B cell (primary cell): Measurements from ENCODE around the gene GORASP1. TPM values are rescaled to one million over a fixed set of nuclear protein-coding genes. Genes with fewer than 3 reads are reported as not detected.

ENCODE experiments used
- ATAC-seq: fragments of 200-7000 bp; cut with Tn5 transposase; one replicate; pipeline ENCODE4 v1.10.0; 2021; ENCODE audit warnings: low read depth, mild to moderate bottlenecking, moderate number of reproducible peaks, moderate library complexity
- CTCF ChIA-PET: fragments of 350-600 bp; sonication (Branson Sonifier 250); formaldehyde crosslinking; loops from one replicate; lab custom pipeline; 2021; ENCODE audit warnings: antibody characterized with exemption, inconsistent platforms; lab: Charles Lee
- POLR2A ChIA-PET: fragments of 350-600 bp; sonication (Branson Sonifier 250); formaldehyde crosslinking; loops from one replicate; lab custom pipeline; 2021; ENCODE audit warnings: antibody characterized with exemption; lab: Charles Lee
- DNase-seq: peaks from one replicate; pipeline ENCODE4 v3.0.0; 2013
- H2AFZ ChIP-seq: 2 replicates; pipeline ENCODE4 v1.6.1; 2012; ENCODE audit warnings: mild to moderate bottlenecking, low read depth, low read length; ENCODE audit not compliant: insufficient read depth, poor library complexity, severe bottlenecking
- H3K27ac ChIP-seq, 2 donors: 1 replicate in 1 of 2; 2 replicates in 1 of 2; pipeline ENCODE4 v1.5.1; 2012 to 2013; ENCODE audit warnings: low read length in 2 of 2, mild to moderate bottlenecking in 2 of 2, moderate library complexity in 1 of 2
- H3K27me3 ChIP-seq, 4 experiments: fragments of 200-600 bp in 1 of 4; sonication (generic) in 1 of 4; replicated peaks in 1 of 4; 1 replicate in 2 of 4; 2 replicates in 2 of 4; pipeline versions ENCODE4 v1.6.1 to v1.7.0; 2013 to 2016; ENCODE audit warnings: low read length in 3 of 4, mild to moderate bottlenecking in 2 of 4, mixed read lengths in 1 of 4, moderate library complexity in 1 of 4; ENCODE audit not compliant: insufficient read depth in 4 of 4, control insufficient read depth in 3 of 4; ENCODE audit errors: control extremely low read depth in 1 of 4
- H3K36me3 ChIP-seq, 2 experiments: replicated peaks in 1 of 2; 1 replicate in 1 of 2; 2 replicates in 1 of 2; pipeline versions ENCODE4 v1.6.1 to v1.7.1; 2013; ENCODE audit warnings: low read length in 1 of 2; ENCODE audit not compliant: insufficient read depth in 2 of 2, control insufficient read depth in 1 of 2; ENCODE audit errors: control extremely low read depth in 1 of 2, extremely low read depth in 1 of 2
- H3K4me1 ChIP-seq, 2 donors: fragments of 200-600 bp in 1 of 2; sonication (generic) in 1 of 2; 1 replicate in 1 of 2; 2 replicates in 1 of 2; pipeline versions ENCODE4 v1.5.1 to v1.6.1; 2013 to 2017; ENCODE audit warnings: low read length in 2 of 2; ENCODE audit not compliant: control insufficient read depth in 2 of 2, insufficient read depth in 2 of 2
- H3K4me2 ChIP-seq: replicated peaks from 2 replicates; pipeline ENCODE3; 2012; ENCODE audit warnings: mild to moderate bottlenecking, low read depth, low read length; ENCODE audit not compliant: poor library complexity, severe bottlenecking
- H3K4me3 ChIP-seq, 5 experiments: fragments of 200-600 bp in 1 of 5; sonication (generic) in 1 of 5; 1 replicate in 3 of 5; 2 replicates in 2 of 5; pipeline versions ENCODE4 v1.5.1 to v1.7.0; 2011 to 2016; ENCODE audit warnings: low read length in 4 of 5, mild to moderate bottlenecking in 4 of 5, low read depth in 2 of 5, control low read depth in 1 of 5, moderate library complexity in 1 of 5; ENCODE audit not compliant: insufficient read depth in 1 of 5; ENCODE audit errors: control extremely low read depth in 1 of 5, extremely low read depth in 1 of 5
- H3K79me2 ChIP-seq: fragments of 200-600 bp; sonication (generic); one replicate; pipeline ENCODE4 v1.6.0; 2016; ENCODE audit warnings: low read length; ENCODE audit not compliant: control insufficient read depth, insufficient read depth
- H3K9ac ChIP-seq: fragments of 200-600 bp; sonication (generic); 2 replicates; pipeline ENCODE4 v1.6.1; 2017; ENCODE audit warnings: mild to moderate bottlenecking, low read length, moderate library complexity
- H3K9me3 ChIP-seq, 3 donors: one replicate each; pipeline versions ENCODE4 v1.6.1 to v1.7.1; 2013; ENCODE audit warnings: low read length in 2 of 3; ENCODE audit not compliant: control insufficient read depth in 2 of 3, insufficient read depth in 1 of 3; ENCODE audit errors: control extremely low read depth in 1 of 3
- H4K20me1 ChIP-seq: 2 replicates; pipeline ENCODE4 v1.6.0; 2012; ENCODE audit warnings: mild to moderate bottlenecking, low read length; ENCODE audit not compliant: insufficient read depth, control insufficient read depth, poor library complexity, severe bottlenecking
- H3K27ac Mint-ChIP-seq: one replicate; pipeline ENCODE4 v1.8.0; 2021; ENCODE audit warnings: mixed read lengths
- H3K27me3 Mint-ChIP-seq: one replicate; pipeline ENCODE4 v1.8.0; 2021; ENCODE audit warnings: mixed read lengths
- H3K4me1 Mint-ChIP-seq: one replicate; pipeline ENCODE4 v1.8.0; 2021; ENCODE audit warnings: mixed read lengths
- H3K4me3 Mint-ChIP-seq: one replicate; pipeline ENCODE4 v1.8.0; 2021; ENCODE audit warnings: mixed read lengths
- H3K9me3 Mint-ChIP-seq: one replicate; pipeline ENCODE4 v1.8.0; 2022; ENCODE audit warnings: mixed read lengths; ENCODE audit not compliant: insufficient read depth
- EZH2 ChIP-seq: IDR thresholded peaks from 2 replicates; pipeline ENCODE4 v1.6.1; 2012; ENCODE audit warnings: borderline replicate concordance, low read depth, mild to moderate bottlenecking, moderate library complexity, low read length; ENCODE audit not compliant: insufficient read depth, poor library complexity, severe bottlenecking
- WGBS: methylation state at CpG from one replicate; pipeline ENCODE4 v1.1.5; 2013; ENCODE audit warnings: missing lambda C conversion rate; ENCODE audit not compliant: insufficient coverage; 5-methylcytosine and 5-hydroxymethylcytosine counted together
- intact Hi-C: fragments of 100-400 bp; cut with micrococcal nuclease; formaldehyde crosslinking; loops from one replicate; pipeline ENCODE4 v1.10.0; 2022
- polyA plus RNA-seq: library from polyadenylated mRNA; depleted of rRNA; stranded (reverse); fragments of >200 nt; gene quantifications from 2 replicates; pipeline ENCODE4 v1.2.3, GENCODE V29; 2012
- total RNA-seq, 2 donors: library from RNA; stranded (reverse); fragments of 120-200 nt in 1 of 2; gene quantifications; 1 replicate in 1 of 2; 2 replicates in 1 of 2; pipeline versions ENCODE4 v1.2.3 to v1.2.4, GENCODE V29; 2013 to 2022
- TF ChIP-seq, protein P1 (sequence below): fragments of 200-600 bp; IDR thresholded peaks from one replicate; pipeline ENCODE4 v1.8.0; 2022; ENCODE audit warnings: antibody characterized with exemption, mild to moderate bottlenecking

The GORASP1 gene
- total and polyA plus RNA-seq, 2 donors (not counting 1 experiment from before 2014, with no cell fraction given), result 81.7 to 84.0 TPM

DNA sequence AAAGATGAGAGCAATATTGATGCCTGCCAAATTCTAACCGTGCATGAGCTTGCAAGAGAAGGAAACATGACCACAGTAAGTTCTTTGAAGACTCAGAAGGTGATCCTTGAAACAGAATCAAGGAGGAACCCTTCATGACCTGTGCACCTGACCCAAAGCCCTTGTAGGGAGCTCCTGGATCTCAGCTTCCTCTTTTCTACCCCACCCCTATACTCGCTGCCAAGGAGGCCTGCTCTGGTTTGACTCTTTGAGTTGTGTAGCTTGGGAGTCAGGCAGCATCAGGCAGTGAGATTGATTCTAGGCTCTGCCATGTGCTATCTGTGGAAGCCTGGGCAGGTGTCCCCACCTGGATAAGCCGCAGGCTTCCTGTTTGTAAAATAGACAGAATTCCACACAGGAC is 10.7 kb upstream of the GORASP1 start:
- no peaks in the 10 kb centered on the region for H3K9me3 ChIP-seq
- H3K4me1 ChIP-seq, result peaks cover 30 to 38% of the 10 kb centered on the region in 2 donors
- no peak overlapping the region for H2AFZ ChIP-seq
- no peak overlapping the region for H3K27ac ChIP-seq
- no peaks in the 10 kb centered on the region for H3K27me3 Mint-ChIP-seq
- ATAC-seq, result no peak
- H3K4me1 Mint-ChIP-seq, result peaks cover 37% of the 10 kb centered on the region
- no peak overlapping the region for H3K27ac Mint-ChIP-seq
- ChIA-PET POLR2A (interaction anchor here (1.8 kb wide), 1 partner anchor 11 kb away, joined by 8 read pairs; the partner anchor contains the start of genes GORASP1 and TTC21A), CTCF (interaction anchor here (0.9 to 2.2 kb wide), 4 partner anchors 9 to 172 kb away, joined by 3 to 9 read pairs (median 4); no protein-coding TSS in a partner anchor)
- intact Hi-C loops, result no loop called here
- no peaks in the 10 kb centered on the region for H3K27me3 ChIP-seq
- no peak overlapping the region for H3K4me3 ChIP-seq
- no peaks in the 10 kb centered on the region for H4K20me1 ChIP-seq
- H3K9me3 Mint-ChIP-seq, result no peaks in the 10 kb centered on the region
- DNase-seq, result peak; percentile 21
- no peak overlapping the region for H3K4me2 ChIP-seq
- H3K36me3 ChIP-seq, result peaks cover 0 to 41% of the 10 kb centered on the region in 2 experiments
- WGBS, result 94% methylated on average over 2 of the region's 3 CpGs
- no peak overlapping the region for H3K9ac ChIP-seq
- TF ChIP-seq EZH2, result no peak
- TF ChIP-seq, protein P1, sequence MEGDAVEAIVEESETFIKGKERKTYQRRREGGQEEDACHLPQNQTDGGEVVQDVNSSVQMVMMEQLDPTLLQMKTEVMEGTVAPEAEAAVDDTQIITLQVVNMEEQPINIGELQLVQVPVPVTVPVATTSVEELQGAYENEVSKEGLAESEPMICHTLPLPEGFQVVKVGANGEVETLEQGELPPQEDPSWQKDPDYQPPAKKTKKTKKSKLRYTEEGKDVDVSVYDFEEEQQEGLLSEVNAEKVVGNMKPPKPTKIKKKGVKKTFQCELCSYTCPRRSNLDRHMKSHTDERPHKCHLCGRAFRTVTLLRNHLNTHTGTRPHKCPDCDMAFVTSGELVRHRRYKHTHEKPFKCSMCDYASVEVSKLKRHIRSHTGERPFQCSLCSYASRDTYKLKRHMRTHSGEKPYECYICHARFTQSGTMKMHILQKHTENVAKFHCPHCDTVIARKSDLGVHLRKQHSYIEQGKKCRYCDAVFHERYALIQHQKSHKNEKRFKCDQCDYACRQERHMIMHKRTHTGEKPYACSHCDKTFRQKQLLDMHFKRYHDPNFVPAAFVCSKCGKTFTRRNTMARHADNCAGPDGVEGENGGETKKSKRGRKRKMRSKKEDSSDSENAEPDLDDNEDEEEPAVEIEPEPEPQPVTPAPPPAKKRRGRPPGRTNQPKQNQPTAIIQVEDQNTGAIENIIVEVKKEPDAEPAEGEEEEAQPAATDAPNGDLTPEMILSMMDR, result no peak
- H3K79me2 ChIP-seq, result no peaks in the 10 kb centered on the region
- no peak overlapping the region for H3K4me3 Mint-ChIP-seq

DNA sequence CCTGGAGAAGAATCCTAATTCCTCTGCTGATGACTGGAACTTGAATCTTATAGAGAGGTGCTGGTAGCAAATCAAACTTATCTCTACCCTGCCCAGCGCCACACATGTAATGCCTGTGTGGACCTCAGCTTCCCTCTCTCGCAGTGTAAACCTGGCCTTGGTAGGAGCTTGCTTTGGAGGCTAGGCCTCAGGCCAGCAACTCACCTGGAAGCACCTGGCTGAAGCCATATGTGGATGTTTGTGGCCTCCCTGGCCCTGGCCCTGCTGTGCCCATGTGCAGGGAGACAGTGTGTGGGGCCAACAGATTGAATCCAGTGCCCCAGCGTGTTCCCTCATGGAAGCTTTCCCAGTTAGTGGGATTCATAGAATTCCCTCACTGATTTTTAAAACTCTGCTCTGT is 8.4 kb upstream of the GORASP1 start:
- 100% methylated on average over 1 of the region's 3 CpGs for WGBS
- no peak overlapping the region for H3K9ac ChIP-seq
- H3K79me2 ChIP-seq, result no peaks in the 10 kb centered on the region
- DNase-seq (no peak), ATAC-seq (no peak)
- intact Hi-C loops, result no loop called here
- no peak overlapping the region for H3K4me2 ChIP-seq
- H4K20me1 ChIP-seq, result no peaks in the 10 kb centered on the region
- Mint-ChIP-seq H3K27me3 (no peaks in the 10 kb centered on the region), H3K4me1 (peaks cover 15% of the 10 kb centered on the region), H3K9me3 (no peaks in the 10 kb centered on the region), H3K4me3 (no peak overlapping the region), H3K27ac (no peak overlapping the region)
- POLR2A ChIA-PET, result interaction anchor here (0.7 kb wide), 1 partner anchor 101 kb away, joined by 5 read pairs; no protein-coding TSS in a partner anchor
- H3K4me3 ChIP-seq, result no peak overlapping the region
- H3K36me3 ChIP-seq, result peaks cover 0 to 54% of the 10 kb centered on the region in 2 experiments
- H3K27me3 ChIP-seq, result no peaks in the 10 kb centered on the region
- TF ChIP-seq, protein P1, result no peak
- TF ChIP-seq EZH2, result no peak
- peaks cover 8 to 16% of the 10 kb centered on the region in 2 donors for H3K4me1 ChIP-seq
- H3K9me3 ChIP-seq, result no peaks in the 10 kb centered on the region
- no peak overlapping the region for H2AFZ ChIP-seq
- H3K27ac ChIP-seq, result no peak overlapping the region
- CTCF ChIA-PET, result interaction anchor here (0.9 to 1.2 kb wide), 5 partner anchors 8 to 174 kb away, joined by 3 to 5 read pairs (median 4); partner anchors contain the start of genes GORASP1 and TTC21A
